Neural cell (in vitro differentiated cells): ENCODE measurements around the gene PLXNA4. TPM values are rescaled to one million over a fixed set of nuclear protein-coding genes. Genes with fewer than 3 reads are reported as not detected.

ENCODE experiments used
- H2AFZ ChIP-seq: fragments of 200-600, 300-800 bp; sonication (generic), shearing (Covaris generic); 2 replicates; pipeline ENCODE4 v1.6.0; 2014; ENCODE audit warnings: low read depth, mild to moderate bottlenecking, antibody characterized with exemption, low read length, moderate library complexity
- H3F3A ChIP-seq: fragments of 200-600 bp; shearing (Covaris generic); 2 replicates; pipeline ENCODE4 v1.6.1; 2016; ENCODE audit warnings: mild to moderate bottlenecking, moderate library complexity, mixed read lengths, antibody characterized with exemption, low read length; ENCODE audit not compliant: insufficient read depth, poor library complexity, severe bottlenecking
- H3K27ac ChIP-seq: fragments of 200-600, 300-800 bp; sonication (generic), shearing (Covaris generic); 2 replicates; pipeline ENCODE4 v1.5.1; 2014; ENCODE audit warnings: mild to moderate bottlenecking, low read length, moderate library complexity
- H3K27me3 ChIP-seq: fragments of 300-800, 200-600 bp; sonication (generic), shearing (Covaris generic); 2 replicates; pipeline ENCODE4 v1.6.0; 2014; ENCODE audit warnings: mild to moderate bottlenecking, low read depth, low read length, moderate library complexity; ENCODE audit not compliant: insufficient read depth
- H3K36me3 ChIP-seq: fragments of 300-800, 200-600 bp; sonication (generic), shearing (Covaris generic); 2 replicates; pipeline ENCODE4 v1.5.1; 2014; ENCODE audit warnings: mild to moderate bottlenecking, antibody characterized with exemption, low read length, moderate library complexity; ENCODE audit not compliant: insufficient read depth
- H3K4me2 ChIP-seq: fragments of 300-800, 200-600 bp; sonication (generic), shearing (Covaris generic); 2 replicates; pipeline ENCODE4 v1.6.0; 2014; ENCODE audit warnings: mild to moderate bottlenecking, low read length
- H3K4me3 ChIP-seq: fragments of 300-800, 200-600 bp; sonication (generic), shearing (Covaris generic); 2 replicates; pipeline ENCODE4 v1.5.1; 2014; ENCODE audit warnings: mild to moderate bottlenecking, low read length, moderate library complexity
- H3K79me2 ChIP-seq: fragments of 200-600 bp; shearing (Covaris generic); replicated peaks from 2 replicates; pipeline ENCODE4 v1.6.0; 2014; ENCODE audit warnings: mild to moderate bottlenecking, low read length, moderate library complexity; ENCODE audit not compliant: insufficient read depth
- H3K9ac ChIP-seq: fragments of 300-800, 200-600 bp; sonication (generic), shearing (Covaris generic); 2 replicates; pipeline ENCODE4 v1.6.1; 2016; ENCODE audit warnings: mild to moderate bottlenecking, low read length, mixed read lengths
- H3K9me2 ChIP-seq: fragments of 200-600 bp; shearing (Covaris generic); 2 replicates; pipeline ENCODE4 v1.6.1; 2016; ENCODE audit warnings: mild to moderate bottlenecking, low read length, mixed read lengths; ENCODE audit not compliant: insufficient read depth
- H3K9me3 ChIP-seq: fragments of 200-600, 300-800 bp; sonication (generic), shearing (Covaris generic); 2 replicates; pipeline ENCODE4 v1.6.1; 2016; ENCODE audit warnings: mild to moderate bottlenecking, mixed run types, low read length, moderate library complexity, mixed read lengths
- H4K20me1 ChIP-seq: fragments of 200-600 bp; shearing (Covaris generic); 2 replicates; pipeline ENCODE4 v1.6.1; 2016; ENCODE audit warnings: mild to moderate bottlenecking, mixed run types; ENCODE audit not compliant: insufficient read depth
- EP300 ChIP-seq: fragments of 450-650 bp; conservative IDR thresholded peaks from 2 replicates; pipeline ENCODE4 v1.6.1; 2014; ENCODE audit warnings: antibody characterized with exemption, mild to moderate bottlenecking, moderate library complexity; ENCODE audit not compliant: poor library complexity, severe bottlenecking
- EZH2 ChIP-seq: fragments of 200-600, 300-800 bp; shearing (Covaris generic), sonication (generic); IDR thresholded peaks from 2 replicates; pipeline ENCODE4 v1.6.1; 2014; ENCODE audit warnings: antibody characterized with exemption, low read length, borderline replicate concordance, mild to moderate bottlenecking; ENCODE audit not compliant: insufficient read depth, poor library complexity, severe bottlenecking
- MXI1 ChIP-seq: fragments of 450-650 bp; conservative IDR thresholded peaks from 2 replicates; pipeline ENCODE4 v1.6.1; 2014; ENCODE audit warnings: antibody characterized with exemption, mild to moderate bottlenecking; ENCODE audit not compliant: poor library complexity, severe bottlenecking
- POLR2AphosphoS5 ChIP-seq: IDR thresholded peaks from 2 replicates; pipeline ENCODE4 v1.6.1; 2012
- RAD21 ChIP-seq: fragments of 450-650 bp; conservative IDR thresholded peaks from 2 replicates; pipeline ENCODE4 v1.6.1; 2014; ENCODE audit warnings: antibody characterized with exemption, mild to moderate bottlenecking, moderate library complexity
- SMC3 ChIP-seq: fragments of 450-650 bp; conservative IDR thresholded peaks from 2 replicates; pipeline ENCODE4 v1.6.1; 2014; ENCODE audit warnings: antibody characterized with exemption, mild to moderate bottlenecking, moderate library complexity; ENCODE audit not compliant: poor library complexity
- TAF1 ChIP-seq: IDR thresholded peaks from 2 replicates; pipeline ENCODE4 v1.6.1; 2012; ENCODE audit warnings: low read depth
- polyA plus RNA-seq: library from polyadenylated mRNA; depleted of rRNA; stranded (reverse); fragments of >200 nt; gene quantifications from 2 replicates; pipeline ENCODE4 v1.2.3, GENCODE V29; 2014
- TF ChIP-seq, protein P1 (sequence below): fragments of 450-650 bp; IDR thresholded peaks from 2 replicates; pipeline ENCODE4 v1.5.1; 2014; ENCODE audit warnings: antibody characterized with exemption, mild to moderate bottlenecking, moderate library complexity; ENCODE audit not compliant: poor library complexity, severe bottlenecking
- TF ChIP-seq, protein P2 (sequence below): IDR thresholded peaks from 2 replicates; pipeline ENCODE4 v1.6.1; 2012; ENCODE audit warnings: borderline replicate concordance

The PLXNA4 gene
- polyA plus RNA-seq, 1 donor from 2014 or later = 7.2 TPM

GRCh38 chr7:132521423-132521822 is 54.8 kb downstream of the PLXNA4 start:
- Histone ChIP-seq H3K9me3 (no peaks in the 10 kb centered on the region), H3K9me2 (no peaks in the 10 kb centered on the region), H3K9ac (no peak overlapping the region), H3K36me3 (no peaks in the 10 kb centered on the region), H4K20me1 (no peaks in the 10 kb centered on the region), H3K79me2 (no peaks in the 10 kb centered on the region), H3K27me3 (no peaks in the 10 kb centered on the region), H3K4me3 (no peak overlapping the region), H2AFZ (no peak overlapping the region), H3K4me2 (no peak overlapping the region), H3K27ac (no peak overlapping the region), H3F3A (no peaks in the 10 kb centered on the region)
- TF ChIP-seq, protein P1, sequence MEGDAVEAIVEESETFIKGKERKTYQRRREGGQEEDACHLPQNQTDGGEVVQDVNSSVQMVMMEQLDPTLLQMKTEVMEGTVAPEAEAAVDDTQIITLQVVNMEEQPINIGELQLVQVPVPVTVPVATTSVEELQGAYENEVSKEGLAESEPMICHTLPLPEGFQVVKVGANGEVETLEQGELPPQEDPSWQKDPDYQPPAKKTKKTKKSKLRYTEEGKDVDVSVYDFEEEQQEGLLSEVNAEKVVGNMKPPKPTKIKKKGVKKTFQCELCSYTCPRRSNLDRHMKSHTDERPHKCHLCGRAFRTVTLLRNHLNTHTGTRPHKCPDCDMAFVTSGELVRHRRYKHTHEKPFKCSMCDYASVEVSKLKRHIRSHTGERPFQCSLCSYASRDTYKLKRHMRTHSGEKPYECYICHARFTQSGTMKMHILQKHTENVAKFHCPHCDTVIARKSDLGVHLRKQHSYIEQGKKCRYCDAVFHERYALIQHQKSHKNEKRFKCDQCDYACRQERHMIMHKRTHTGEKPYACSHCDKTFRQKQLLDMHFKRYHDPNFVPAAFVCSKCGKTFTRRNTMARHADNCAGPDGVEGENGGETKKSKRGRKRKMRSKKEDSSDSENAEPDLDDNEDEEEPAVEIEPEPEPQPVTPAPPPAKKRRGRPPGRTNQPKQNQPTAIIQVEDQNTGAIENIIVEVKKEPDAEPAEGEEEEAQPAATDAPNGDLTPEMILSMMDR = no peak
- TF ChIP-seq SMC3 (no peak), POLR2AphosphoS5 (no peak), TAF1 (no peak), EZH2 (no peak)
- TF ChIP-seq, protein P2, sequence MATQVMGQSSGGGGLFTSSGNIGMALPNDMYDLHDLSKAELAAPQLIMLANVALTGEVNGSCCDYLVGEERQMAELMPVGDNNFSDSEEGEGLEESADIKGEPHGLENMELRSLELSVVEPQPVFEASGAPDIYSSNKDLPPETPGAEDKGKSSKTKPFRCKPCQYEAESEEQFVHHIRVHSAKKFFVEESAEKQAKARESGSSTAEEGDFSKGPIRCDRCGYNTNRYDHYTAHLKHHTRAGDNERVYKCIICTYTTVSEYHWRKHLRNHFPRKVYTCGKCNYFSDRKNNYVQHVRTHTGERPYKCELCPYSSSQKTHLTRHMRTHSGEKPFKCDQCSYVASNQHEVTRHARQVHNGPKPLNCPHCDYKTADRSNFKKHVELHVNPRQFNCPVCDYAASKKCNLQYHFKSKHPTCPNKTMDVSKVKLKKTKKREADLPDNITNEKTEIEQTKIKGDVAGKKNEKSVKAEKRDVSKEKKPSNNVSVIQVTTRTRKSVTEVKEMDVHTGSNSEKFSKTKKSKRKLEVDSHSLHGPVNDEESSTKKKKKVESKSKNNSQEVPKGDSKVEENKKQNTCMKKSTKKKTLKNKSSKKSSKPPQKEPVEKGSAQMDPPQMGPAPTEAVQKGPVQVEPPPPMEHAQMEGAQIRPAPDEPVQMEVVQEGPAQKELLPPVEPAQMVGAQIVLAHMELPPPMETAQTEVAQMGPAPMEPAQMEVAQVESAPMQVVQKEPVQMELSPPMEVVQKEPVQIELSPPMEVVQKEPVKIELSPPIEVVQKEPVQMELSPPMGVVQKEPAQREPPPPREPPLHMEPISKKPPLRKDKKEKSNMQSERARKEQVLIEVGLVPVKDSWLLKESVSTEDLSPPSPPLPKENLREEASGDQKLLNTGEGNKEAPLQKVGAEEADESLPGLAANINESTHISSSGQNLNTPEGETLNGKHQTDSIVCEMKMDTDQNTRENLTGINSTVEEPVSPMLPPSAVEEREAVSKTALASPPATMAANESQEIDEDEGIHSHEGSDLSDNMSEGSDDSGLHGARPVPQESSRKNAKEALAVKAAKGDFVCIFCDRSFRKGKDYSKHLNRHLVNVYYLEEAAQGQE = no peak

DNA sequence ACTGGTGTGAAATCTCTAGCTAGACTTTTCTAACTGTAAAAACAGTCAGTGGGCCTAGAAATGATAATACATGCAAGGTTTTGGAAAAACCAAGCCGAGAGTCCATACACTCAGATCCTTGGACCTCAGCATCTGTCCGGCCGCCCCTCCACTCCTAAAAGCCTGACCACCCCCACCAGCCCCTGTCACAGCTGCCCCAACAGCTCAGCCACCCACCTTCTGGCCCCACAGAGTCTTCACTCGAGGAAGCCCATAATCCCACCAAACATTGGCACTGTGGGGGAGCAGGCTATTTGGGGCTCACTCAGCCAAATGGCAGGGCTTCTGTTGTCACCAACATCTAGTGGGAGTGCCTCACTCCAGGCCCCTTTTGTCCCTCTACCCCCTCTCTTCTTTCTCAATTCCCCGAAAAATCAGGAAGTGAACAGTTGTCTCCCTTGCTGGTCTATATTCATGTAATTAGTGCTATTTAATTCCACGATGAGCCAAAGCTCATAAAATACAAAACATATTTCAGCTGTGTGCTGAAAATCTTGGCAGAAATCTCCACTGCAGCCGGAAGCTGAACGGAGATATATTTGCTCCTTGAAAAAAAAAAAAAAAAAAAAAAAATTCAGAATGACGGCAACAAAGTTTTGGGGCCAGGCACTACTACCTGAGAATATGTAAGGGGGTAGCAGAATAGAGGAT is 55.5 kb downstream of the PLXNA4 start:
- Histone ChIP-seq H2AFZ (no peak overlapping the region), H3F3A (no peaks in the 10 kb centered on the region), H3K4me2 (no peak overlapping the region), H3K9ac (no peak overlapping the region), H4K20me1 (no peaks in the 10 kb centered on the region), H3K9me3 (no peaks in the 10 kb centered on the region), H3K27me3 (no peaks in the 10 kb centered on the region), H3K4me3 (no peak overlapping the region), H3K79me2 (no peaks in the 10 kb centered on the region), H3K27ac (no peak overlapping the region), H3K36me3 (no peaks in the 10 kb centered on the region), H3K9me2 (no peaks in the 10 kb centered on the region)
- TF ChIP-seq MXI1 = no peak
- TF ChIP-seq, protein P1 = no peak
- TF ChIP-seq SMC3 = no peak
- TF ChIP-seq, protein P2 = no peak
- no peak for TF ChIP-seq TAF1
- no peak for TF ChIP-seq POLR2AphosphoS5
- TF ChIP-seq EZH2 = no peak
- TF ChIP-seq RAD21 = no peak
- TF ChIP-seq EP300 = no peak
